Measurements from ENCODE around the gene ARL15.

ARL15 gene

DNA sequence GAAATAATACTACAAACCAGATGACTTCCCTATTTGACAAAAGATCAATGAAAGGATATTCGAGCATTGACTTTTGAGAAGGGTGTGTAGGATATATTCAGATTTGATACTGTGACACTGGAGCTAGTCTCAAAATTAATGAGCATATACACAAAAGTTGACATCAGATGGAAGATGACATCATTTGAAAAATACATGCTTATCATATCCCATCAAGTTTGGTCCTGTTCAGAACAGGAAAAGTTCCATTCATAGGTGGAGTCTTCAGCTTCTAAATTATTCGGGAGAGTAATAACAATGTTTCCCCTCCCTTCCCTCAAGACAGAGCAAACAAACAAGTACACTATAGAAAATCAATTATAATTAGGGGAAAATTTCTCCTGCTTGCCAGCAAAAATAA, 401.6 kb downstream of the ARL15 start:
- no peak for TF ChIP-seq ZBTB7A (IDR thresholded peaks at IDR 0.05; ENCODE audit: low read depth)
- no peak for TF ChIP-seq TEAD4 (IDR thresholded peaks at IDR 0.05)
- TF ChIP-seq, protein P1, sequence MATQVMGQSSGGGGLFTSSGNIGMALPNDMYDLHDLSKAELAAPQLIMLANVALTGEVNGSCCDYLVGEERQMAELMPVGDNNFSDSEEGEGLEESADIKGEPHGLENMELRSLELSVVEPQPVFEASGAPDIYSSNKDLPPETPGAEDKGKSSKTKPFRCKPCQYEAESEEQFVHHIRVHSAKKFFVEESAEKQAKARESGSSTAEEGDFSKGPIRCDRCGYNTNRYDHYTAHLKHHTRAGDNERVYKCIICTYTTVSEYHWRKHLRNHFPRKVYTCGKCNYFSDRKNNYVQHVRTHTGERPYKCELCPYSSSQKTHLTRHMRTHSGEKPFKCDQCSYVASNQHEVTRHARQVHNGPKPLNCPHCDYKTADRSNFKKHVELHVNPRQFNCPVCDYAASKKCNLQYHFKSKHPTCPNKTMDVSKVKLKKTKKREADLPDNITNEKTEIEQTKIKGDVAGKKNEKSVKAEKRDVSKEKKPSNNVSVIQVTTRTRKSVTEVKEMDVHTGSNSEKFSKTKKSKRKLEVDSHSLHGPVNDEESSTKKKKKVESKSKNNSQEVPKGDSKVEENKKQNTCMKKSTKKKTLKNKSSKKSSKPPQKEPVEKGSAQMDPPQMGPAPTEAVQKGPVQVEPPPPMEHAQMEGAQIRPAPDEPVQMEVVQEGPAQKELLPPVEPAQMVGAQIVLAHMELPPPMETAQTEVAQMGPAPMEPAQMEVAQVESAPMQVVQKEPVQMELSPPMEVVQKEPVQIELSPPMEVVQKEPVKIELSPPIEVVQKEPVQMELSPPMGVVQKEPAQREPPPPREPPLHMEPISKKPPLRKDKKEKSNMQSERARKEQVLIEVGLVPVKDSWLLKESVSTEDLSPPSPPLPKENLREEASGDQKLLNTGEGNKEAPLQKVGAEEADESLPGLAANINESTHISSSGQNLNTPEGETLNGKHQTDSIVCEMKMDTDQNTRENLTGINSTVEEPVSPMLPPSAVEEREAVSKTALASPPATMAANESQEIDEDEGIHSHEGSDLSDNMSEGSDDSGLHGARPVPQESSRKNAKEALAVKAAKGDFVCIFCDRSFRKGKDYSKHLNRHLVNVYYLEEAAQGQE (IDR thresholded peaks at IDR 0.05; ENCODE audit: low read depth): no peak
- no peak for TF ChIP-seq RAD21 (IDR thresholded peaks at IDR 0.05; ENCODE audit: low read depth)
- no peak for TF ChIP-seq CEBPB (IDR thresholded peaks at IDR 0.05)
- no peak for TF ChIP-seq TAF1 (IDR thresholded peaks at IDR 0.05; ENCODE audit: low read depth)
- TF ChIP-seq, protein P2, sequence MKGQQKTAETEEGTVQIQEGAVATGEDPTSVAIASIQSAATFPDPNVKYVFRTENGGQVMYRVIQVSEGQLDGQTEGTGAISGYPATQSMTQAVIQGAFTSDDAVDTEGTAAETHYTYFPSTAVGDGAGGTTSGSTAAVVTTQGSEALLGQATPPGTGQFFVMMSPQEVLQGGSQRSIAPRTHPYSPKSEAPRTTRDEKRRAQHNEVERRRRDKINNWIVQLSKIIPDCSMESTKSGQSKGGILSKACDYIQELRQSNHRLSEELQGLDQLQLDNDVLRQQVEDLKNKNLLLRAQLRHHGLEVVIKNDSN (IDR thresholded peaks at IDR 0.05): no peak
- no peak for TF ChIP-seq NFIC (IDR thresholded peaks at IDR 0.05)
- TF ChIP-seq YY1 (IDR thresholded peaks at IDR 0.05; ENCODE audit: low read depth): no peak
- TF ChIP-seq TCF12 (IDR thresholded peaks at IDR 0.05; ENCODE audit: low read depth): no peak
- no peak for TF ChIP-seq CREB1 (IDR thresholded peaks at IDR 0.05; ENCODE audit: low read depth)
- TF ChIP-seq, protein P3, sequence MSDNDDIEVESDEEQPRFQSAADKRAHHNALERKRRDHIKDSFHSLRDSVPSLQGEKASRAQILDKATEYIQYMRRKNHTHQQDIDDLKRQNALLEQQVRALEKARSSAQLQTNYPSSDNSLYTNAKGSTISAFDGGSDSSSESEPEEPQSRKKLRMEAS (IDR thresholded peaks at IDR 0.05): no peak
- TF ChIP-seq EP300 (IDR thresholded peaks at IDR 0.05; ENCODE audit: borderline replicate concordance): no peak
- no peak for TF ChIP-seq EGR1 (IDR thresholded peaks at IDR 0.05)
- no peak for TF ChIP-seq FOXM1 (IDR thresholded peaks at IDR 0.05; ENCODE audit: borderline replicate concordance, low read depth)

DNA sequence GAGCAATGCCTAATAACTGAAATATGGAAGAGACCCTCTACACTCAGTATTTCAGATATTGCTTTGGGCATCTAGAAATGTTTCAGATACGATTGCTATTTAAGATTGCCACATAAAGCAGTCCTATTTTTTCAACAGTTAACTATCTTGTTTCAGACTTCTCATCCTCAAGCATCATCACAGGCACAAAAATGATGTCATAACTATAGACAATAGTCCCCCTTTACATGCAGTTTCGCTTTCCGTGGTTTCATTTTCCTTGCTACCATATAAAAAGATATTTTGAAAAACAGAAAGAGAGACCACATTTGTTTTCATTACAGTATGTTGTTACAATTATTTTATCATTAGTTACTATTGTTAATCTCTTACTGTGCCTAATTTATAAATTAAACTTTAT, 402.5 kb downstream of the ARL15 start:
- TF ChIP-seq CEBPB (IDR thresholded peaks at IDR 0.05) (no peak), TCF12 (IDR thresholded peaks at IDR 0.05; ENCODE audit: low read depth) (no peak), NFIC (IDR thresholded peaks at IDR 0.05) (no peak), CREB1 (IDR thresholded peaks at IDR 0.05; ENCODE audit: low read depth) (no peak), FOXM1 (IDR thresholded peaks at IDR 0.05; ENCODE audit: borderline replicate concordance, low read depth) (no peak), RAD21 (IDR thresholded peaks at IDR 0.05; ENCODE audit: low read depth) (no peak)
- TF ChIP-seq, protein P3 (IDR thresholded peaks at IDR 0.05): no peak
- TF ChIP-seq, protein P2 (IDR thresholded peaks at IDR 0.05): no peak

DNA sequence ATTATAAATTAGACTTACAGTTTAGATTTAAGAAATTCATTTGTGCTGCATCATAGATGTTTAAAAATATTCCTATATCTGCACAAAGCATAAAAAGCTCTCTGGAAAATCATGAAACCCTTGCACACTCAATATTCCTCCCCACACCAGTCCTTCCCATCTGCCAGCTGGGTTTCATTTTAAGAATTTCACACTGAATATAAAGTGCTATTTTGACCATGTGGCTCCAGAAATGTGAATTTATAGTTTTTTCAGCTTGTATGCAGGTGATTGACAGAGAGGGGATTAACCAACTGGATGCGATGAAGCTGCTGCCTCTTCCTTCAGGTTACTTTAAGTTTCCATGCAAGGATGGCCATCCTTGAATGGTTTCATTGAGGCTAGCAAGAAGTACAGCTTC, 403.6 kb downstream of the ARL15 start:
- TF ChIP-seq FOXM1 (IDR thresholded peaks at IDR 0.05; ENCODE audit: borderline replicate concordance, low read depth): no peak
- no peak for TF ChIP-seq EGR1 (IDR thresholded peaks at IDR 0.05)
- no peak for TF ChIP-seq TCF12 (IDR thresholded peaks at IDR 0.05; ENCODE audit: low read depth)
- TF ChIP-seq ZBTB7A (IDR thresholded peaks at IDR 0.05; ENCODE audit: low read depth): no peak
- TF ChIP-seq, protein P2 (IDR thresholded peaks at IDR 0.05): no peak
- TF ChIP-seq RAD21 (IDR thresholded peaks at IDR 0.05; ENCODE audit: low read depth): no peak
- no peak for TF ChIP-seq YY1 (IDR thresholded peaks at IDR 0.05; ENCODE audit: low read depth)

DNA sequence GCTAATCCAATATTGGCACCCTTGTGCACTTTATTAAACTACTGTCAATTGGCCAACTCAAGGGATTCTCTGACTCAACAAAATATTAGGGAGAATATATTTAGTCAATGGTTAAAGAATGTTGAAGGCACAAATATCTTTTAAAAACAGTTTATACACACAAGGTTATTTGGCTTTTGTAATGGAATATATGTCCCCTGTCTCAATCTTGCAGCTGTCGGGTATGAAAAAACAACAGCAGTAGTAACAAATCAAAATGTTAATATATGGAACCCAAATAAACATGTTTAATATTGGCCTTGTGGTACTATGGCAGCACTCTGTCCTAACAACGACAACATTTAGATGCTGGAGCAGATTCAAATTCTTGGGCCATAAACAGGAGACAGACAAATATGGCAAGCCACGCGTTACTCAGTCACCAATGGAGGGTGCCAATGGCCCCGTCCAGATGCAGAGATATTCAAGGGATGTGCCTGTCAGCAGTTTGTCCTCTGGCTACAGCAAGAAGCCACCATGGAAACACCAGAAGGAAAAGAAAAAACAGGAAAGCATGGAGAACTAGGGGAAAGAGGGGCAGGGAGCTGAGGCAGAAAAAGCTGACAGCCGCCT, 408.0 kb downstream of the ARL15 start:
- TF ChIP-seq EGR1 (IDR thresholded peaks at IDR 0.05) (no peak), TCF12 (IDR thresholded peaks at IDR 0.05; ENCODE audit: low read depth) (no peak), FOXM1 (IDR thresholded peaks at IDR 0.05; ENCODE audit: borderline replicate concordance, low read depth) (no peak), ZBTB7A (IDR thresholded peaks at IDR 0.05; ENCODE audit: low read depth) (no peak), TEAD4 (IDR thresholded peaks at IDR 0.05) (no peak), CEBPB (IDR thresholded peaks at IDR 0.05) (no peak), EP300 (IDR thresholded peaks at IDR 0.05; ENCODE audit: borderline replicate concordance) (no peak), TAF1 (IDR thresholded peaks at IDR 0.05; ENCODE audit: low read depth) (no peak), NFIC (IDR thresholded peaks at IDR 0.05) (no peak), CREB1 (IDR thresholded peaks at IDR 0.05; ENCODE audit: low read depth) (no peak), YY1 (IDR thresholded peaks at IDR 0.05; ENCODE audit: low read depth) (no peak), RAD21 (IDR thresholded peaks at IDR 0.05; ENCODE audit: low read depth) (no peak)
- TF ChIP-seq, protein P3 (IDR thresholded peaks at IDR 0.05): no peak
- TF ChIP-seq, protein P2 (IDR thresholded peaks at IDR 0.05): no peak
- TF ChIP-seq, protein P1 (IDR thresholded peaks at IDR 0.05; ENCODE audit: low read depth): no peak

Measured in Ishikawa (cell line).